Activated naive CD4-positive, alpha-beta T cell treated with anti-CD3 and anti-CD28 coated beads, Interleukin-2, amount 10 ng/mL, durations not matched to agents 7 days and 5 days (primary cell): ENCODE data around the gene KCNQ2.

ENCODE experiments used
- CTCF ChIA-PET: fragments of 350-600 bp; sonication (Branson Sonifier 250); formaldehyde crosslinking; loops from one replicate; lab custom pipeline; 2021; ENCODE audit warnings: antibody characterized with exemption; lab: Charles Lee
- DNase-seq: peaks from one replicate; pipeline ENCODE4 v3.0.0-alpha.2; 2020
- H3K27ac Mint-ChIP-seq: one replicate; pipeline ENCODE4 v1.8.0; 2021; ENCODE audit warnings: mild to moderate bottlenecking, moderate library complexity, mixed read lengths
- H3K27me3 Mint-ChIP-seq: one replicate; pipeline ENCODE4 v1.8.0; 2021; ENCODE audit warnings: mild to moderate bottlenecking, mixed read lengths
- H3K36me3 Mint-ChIP-seq: one replicate; pipeline ENCODE4 v1.8.0; 2021; ENCODE audit warnings: mixed read lengths
- H3K4me1 Mint-ChIP-seq: one replicate; pipeline ENCODE4 v1.8.0; 2021; ENCODE audit warnings: mixed read lengths
- H3K4me3 Mint-ChIP-seq: one replicate; pipeline ENCODE4 v1.8.0; 2021; ENCODE audit warnings: mild to moderate bottlenecking, moderate library complexity, mixed read lengths
- H3K9me3 Mint-ChIP-seq: one replicate; pipeline ENCODE4 v1.8.0; 2021; ENCODE audit warnings: mixed read lengths

KCNQ2 gene

GRCh38 chr20:63441136-63442099, 31.0 kb downstream of the KCNQ2 start:
- Mint-ChIP-seq H3K4me1 (peaks cover 16% of the 10 kb centered on the region), H3K4me3 (no peak overlapping the region), H3K27ac (peak overlapping the region; percentile 62), H3K36me3 (no peaks in the 10 kb centered on the region), H3K9me3 (peaks cover 12% of the 10 kb centered on the region), H3K27me3 (peaks cover 40% of the 10 kb centered on the region)
- peak; percentile 48 for DNase-seq
- CTCF ChIA-PET = interaction anchor here (0.7 to 1.5 kb wide), 5 partner anchors 8 to 532 kb away, joined by 3 to 4 read pairs (median 3); partner anchors contain the start of gene PPDPF

- H3K9me3 Mint-ChIP-seq = peaks cover 12% of the 10 kb centered on the region
- CTCF ChIA-PET = interaction anchor here (1.1 kb wide), 1 partner anchor 58 kb away, joined by 3 read pairs; no protein-coding TSS in a partner anchor
- no peak for DNase-seq
- H3K4me3 Mint-ChIP-seq = no peak overlapping the region
- H3K27me3 Mint-ChIP-seq = peaks cover 40% of the 10 kb centered on the region
- no peaks in the 10 kb centered on the region for H3K36me3 Mint-ChIP-seq
- H3K4me1 Mint-ChIP-seq = peaks cover 16% of the 10 kb centered on the region
- H3K27ac Mint-ChIP-seq = no peak overlapping the region
Measured at GRCh38 chr20:63440366-63440955, 32.0 kb downstream of the KCNQ2 start.

DNA sequence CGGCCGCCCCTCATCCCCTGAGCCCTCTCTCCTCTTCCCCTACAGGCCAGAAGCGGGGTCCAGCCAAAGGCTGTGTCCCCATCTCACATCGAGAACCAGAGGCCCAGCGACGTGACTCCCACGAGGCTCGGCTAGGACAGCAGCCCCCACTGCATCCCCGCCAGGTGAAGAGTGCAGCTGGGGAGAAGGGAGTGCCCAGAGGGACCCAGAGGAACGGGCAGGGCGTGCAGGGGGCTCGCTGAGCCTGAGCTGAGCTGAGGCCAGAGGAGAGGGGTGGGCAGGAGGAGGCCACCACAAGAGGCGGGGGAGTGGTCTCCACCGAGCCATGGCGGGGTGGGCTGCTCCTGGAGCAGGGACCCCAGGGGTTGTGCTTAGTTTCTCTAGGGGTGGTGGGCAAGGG, 32.6 kb downstream of the KCNQ2 start:
- CTCF ChIA-PET = no interaction called here
- Mint-ChIP-seq H3K4me1 (peaks cover 17% of the 10 kb centered on the region), H3K36me3 (no peaks in the 10 kb centered on the region), H3K4me3 (no peak overlapping the region), H3K27ac (no peak overlapping the region), H3K9me3 (peaks cover 12% of the 10 kb centered on the region), H3K27me3 (peaks cover 46% of the 10 kb centered on the region)
- no peak for DNase-seq

- peaks cover 40% of the 10 kb centered on the region for H3K27me3 Mint-ChIP-seq
- no peak overlapping the region for H3K4me3 Mint-ChIP-seq
- H3K9me3 Mint-ChIP-seq = peaks cover 9% of the 10 kb centered on the region
- H3K4me1 Mint-ChIP-seq = peaks cover 23% of the 10 kb centered on the region
- CTCF ChIA-PET = no interaction called here
- no peak overlapping the region for H3K27ac Mint-ChIP-seq
- no peaks in the 10 kb centered on the region for H3K36me3 Mint-ChIP-seq
- DNase-seq = no peak
Measured at GRCh38 chr20:63438121-63438520, 34.3 kb downstream of the KCNQ2 start.

DNA sequence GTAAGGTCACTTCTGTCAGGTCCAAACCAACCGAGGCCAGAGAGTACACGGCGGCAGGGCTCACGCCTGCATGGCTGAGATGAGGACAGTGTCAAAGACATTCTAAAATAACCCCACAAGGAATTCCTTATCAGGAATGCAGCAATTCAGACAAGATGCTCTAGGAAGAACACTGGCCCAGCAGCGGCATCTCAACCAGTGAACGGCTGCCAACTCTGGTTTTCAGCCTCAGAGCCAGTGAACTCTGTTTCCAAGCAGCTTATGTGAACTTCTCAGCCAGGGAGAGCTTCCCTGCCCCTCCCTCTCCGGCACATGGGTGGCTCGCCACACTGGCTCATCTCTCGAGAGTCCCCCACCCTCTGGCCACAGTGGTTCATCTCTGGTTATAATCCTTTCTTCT, 36.9 kb downstream of the KCNQ2 start:
- Mint-ChIP-seq H3K4me3 (no peak overlapping the region), H3K27me3 (peaks cover 17% of the 10 kb centered on the region), H3K36me3 (no peaks in the 10 kb centered on the region), H3K9me3 (peaks cover 3% of the 10 kb centered on the region), H3K27ac (no peak overlapping the region), H3K4me1 (peaks cover 7% of the 10 kb centered on the region)
- DNase-seq = no peak
- CTCF ChIA-PET = no interaction called here

GRCh38 chr20:63434599-63435378, 37.7 kb downstream of the KCNQ2 start:
- H3K4me3 Mint-ChIP-seq = no peak overlapping the region
- DNase-seq = peak; percentile 85
- H3K36me3 Mint-ChIP-seq = no peaks in the 10 kb centered on the region
- H3K9me3 Mint-ChIP-seq = peaks cover 3% of the 10 kb centered on the region
- H3K4me1 Mint-ChIP-seq = peaks cover 7% of the 10 kb centered on the region
- peaks cover 15% of the 10 kb centered on the region for H3K27me3 Mint-ChIP-seq
- CTCF ChIA-PET = interaction anchor here (0.7 kb wide), 1 partner anchor 13 kb away, joined by 3 read pairs; no protein-coding TSS in a partner anchor
- peak overlapping the region; percentile 79 for H3K27ac Mint-ChIP-seq

- peak overlapping the region; percentile 76 for H3K27ac Mint-ChIP-seq
Measured at GRCh38 chr20:63433756-63434531, 38.5 kb downstream of the KCNQ2 start.

DNA sequence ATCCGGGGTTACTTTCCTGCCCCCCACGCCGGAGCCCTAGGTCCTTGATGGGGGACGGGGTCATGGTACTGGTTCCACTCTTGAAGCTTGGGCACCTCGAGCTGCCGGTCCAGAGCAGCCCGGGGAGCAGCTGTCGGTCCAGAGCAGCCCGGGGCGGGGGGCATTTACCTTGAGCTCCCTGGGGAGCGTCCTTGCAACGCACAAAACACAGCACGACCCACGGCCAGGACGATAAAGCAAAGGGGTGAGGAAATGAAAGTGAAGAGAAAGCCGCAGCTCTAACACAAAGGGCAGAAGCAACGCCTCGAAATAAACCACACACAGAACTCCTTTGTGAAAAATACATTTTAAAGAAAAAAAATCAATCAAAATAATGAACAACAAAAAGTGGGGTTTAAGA, 39.1 kb downstream of the KCNQ2 start:
- H3K4me1 Mint-ChIP-seq = peaks cover 7% of the 10 kb centered on the region
- CTCF ChIA-PET = interaction anchor here (0.9 kb wide), 1 partner anchor 9 kb away, joined by 3 read pairs; no protein-coding TSS in a partner anchor
- peaks cover 3% of the 10 kb centered on the region for H3K9me3 Mint-ChIP-seq
- no peak overlapping the region for H3K27ac Mint-ChIP-seq
- DNase-seq = no peak
- H3K27me3 Mint-ChIP-seq = peaks cover 10% of the 10 kb centered on the region
- no peaks in the 10 kb centered on the region for H3K36me3 Mint-ChIP-seq
- H3K4me3 Mint-ChIP-seq = no peak overlapping the region

More at GRCh38 chr20:63433756-63434531, 38.5 kb downstream of the KCNQ2 start:
- H3K36me3 Mint-ChIP-seq = no peaks in the 10 kb centered on the region
- CTCF ChIA-PET = interaction anchor here (0.7 to 0.9 kb wide), 2 partner anchors 8 to 14 kb away, joined by 3 read pairs; no protein-coding TSS in a partner anchor
- H3K4me3 Mint-ChIP-seq = no peak overlapping the region
- H3K4me1 Mint-ChIP-seq = peaks cover 7% of the 10 kb centered on the region
- H3K27me3 Mint-ChIP-seq = peaks cover 15% of the 10 kb centered on the region
- DNase-seq = peak; percentile 31
- H3K9me3 Mint-ChIP-seq = peaks cover 3% of the 10 kb centered on the region

DNA sequence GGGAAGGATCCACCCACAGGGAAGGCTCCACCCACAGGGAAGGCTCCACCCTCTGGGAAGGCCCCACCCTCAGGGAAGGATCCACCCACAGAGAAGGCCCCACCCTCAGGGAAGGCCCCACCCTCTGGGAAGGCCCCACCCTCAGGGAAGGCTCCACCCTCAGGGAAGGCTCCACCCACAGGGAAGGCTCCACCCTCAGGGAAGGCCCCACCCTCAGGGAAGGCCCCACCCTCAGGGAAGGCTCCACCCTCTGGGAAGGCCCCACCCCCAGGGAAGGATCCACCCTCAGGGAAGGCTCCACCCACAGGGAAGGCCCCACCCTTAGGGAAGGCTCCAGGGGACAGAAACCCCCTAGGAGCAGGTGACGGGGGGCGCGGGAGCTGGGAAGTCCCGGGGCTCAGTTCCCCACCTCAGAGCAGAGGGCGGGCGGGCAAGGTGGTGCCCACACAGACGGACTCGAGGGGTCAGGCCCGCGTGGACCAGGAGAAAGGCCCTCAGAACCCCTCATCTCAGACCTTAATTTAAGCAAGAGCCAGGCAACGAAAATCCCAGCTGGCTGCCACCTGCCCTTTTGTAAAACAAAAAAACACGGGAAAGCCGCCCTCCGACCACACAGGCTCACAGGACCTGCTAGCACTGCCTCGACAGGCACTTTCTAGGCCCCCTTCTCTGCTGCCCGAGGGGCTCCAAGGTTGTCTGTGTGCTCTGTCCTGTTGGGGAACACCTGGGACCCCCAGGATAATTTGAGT, 39.7 kb downstream of the KCNQ2 start:
- peaks cover 3% of the 10 kb centered on the region for H3K9me3 Mint-ChIP-seq
- CTCF ChIA-PET = interaction anchor here (0.9 kb wide), 1 partner anchor 9 kb away, joined by 3 read pairs; no protein-coding TSS in a partner anchor
- H3K27me3 Mint-ChIP-seq = peaks cover 6% of the 10 kb centered on the region
- no peak for DNase-seq
- peaks cover 7% of the 10 kb centered on the region for H3K4me1 Mint-ChIP-seq
- peak overlapping the region; percentile 55 for H3K27ac Mint-ChIP-seq
- no peak overlapping the region for H3K4me3 Mint-ChIP-seq
- H3K36me3 Mint-ChIP-seq = no peaks in the 10 kb centered on the region

GRCh38 chr20:63431944-63432343, 40.5 kb downstream of the KCNQ2 start:
- CTCF ChIA-PET = no interaction called here
- H3K4me3 Mint-ChIP-seq = no peak overlapping the region
- peaks cover 3% of the 10 kb centered on the region for H3K9me3 Mint-ChIP-seq
- H3K27me3 Mint-ChIP-seq = peaks cover 6% of the 10 kb centered on the region
- no peaks in the 10 kb centered on the region for H3K36me3 Mint-ChIP-seq
- H3K27ac Mint-ChIP-seq = no peak overlapping the region
- no peak for DNase-seq
- peaks cover 7% of the 10 kb centered on the region for H3K4me1 Mint-ChIP-seq

GRCh38 chr20:63430891-63431290, 41.6 kb downstream of the KCNQ2 start:
- CTCF ChIA-PET = no interaction called here
- peaks cover 7% of the 10 kb centered on the region for H3K4me1 Mint-ChIP-seq
- H3K4me3 Mint-ChIP-seq = no peak overlapping the region
- H3K9me3 Mint-ChIP-seq = peaks cover 3% of the 10 kb centered on the region
- DNase-seq = no peak
- no peaks in the 10 kb centered on the region for H3K36me3 Mint-ChIP-seq
- H3K27me3 Mint-ChIP-seq = peaks cover 6% of the 10 kb centered on the region
- H3K27ac Mint-ChIP-seq = no peak overlapping the region

- DNase-seq = no peak
- no peak overlapping the region for H3K4me3 Mint-ChIP-seq
- CTCF ChIA-PET = no interaction called here
- no peak overlapping the region for H3K27ac Mint-ChIP-seq
- H3K4me1 Mint-ChIP-seq = peaks cover 7% of the 10 kb centered on the region
- H3K27me3 Mint-ChIP-seq = peaks cover 5% of the 10 kb centered on the region
- peaks cover 3% of the 10 kb centered on the region for H3K9me3 Mint-ChIP-seq
- no peaks in the 10 kb centered on the region for H3K36me3 Mint-ChIP-seq
Measured at GRCh38 chr20:63429992-63430391, 42.5 kb downstream of the KCNQ2 start.
